OCI-LY1 (cell line): ENCODE results near the gene ATG9A.

Source experiments
- H2AFZ ChIP-seq: fragments of 200-600 bp; sonication (generic), shearing (Covaris generic); 2 replicates; pipeline ENCODE4 v1.6.0; 2014; ENCODE audit warnings: antibody characterized with exemption, mild to moderate bottlenecking, low read length
- H3F3A ChIP-seq: fragments of 200-600 bp; sonication (generic), shearing (Covaris generic); 2 replicates; pipeline ENCODE4 v1.6.0; 2014; ENCODE audit warnings: mild to moderate bottlenecking, antibody characterized with exemption, low read length, moderate library complexity; ENCODE audit not compliant: insufficient read depth
- H3K27ac ChIP-seq: fragments of 200-600 bp; sonication (generic); 2 replicates; pipeline ENCODE4 v1.5.1; 2014; ENCODE audit warnings: low read length, mixed run types, mild to moderate bottlenecking, low read depth; ENCODE audit not compliant: poor library complexity, severe bottlenecking
- H3K27me3 ChIP-seq: fragments of 200-600 bp; sonication (generic); 2 replicates; pipeline ENCODE4 v1.6.0; 2014; ENCODE audit warnings: antibody characterized with exemption, mild to moderate bottlenecking, low read length, moderate library complexity; ENCODE audit not compliant: insufficient read depth
- H3K36me3 ChIP-seq: fragments of 200-600 bp; sonication (generic); 2 replicates; pipeline ENCODE4 v1.6.1; 2014; ENCODE audit warnings: mild to moderate bottlenecking, antibody characterized with exemption, low read length, moderate library complexity, mixed read lengths; ENCODE audit not compliant: insufficient read depth
- H3K4me1 ChIP-seq: fragments of 200-600 bp; sonication (generic); 2 replicates; pipeline ENCODE4 v1.5.1; 2014; ENCODE audit warnings: mild to moderate bottlenecking, low read length, moderate library complexity; ENCODE audit not compliant: insufficient read depth, severe bottlenecking
- H3K4me2 ChIP-seq: fragments of 200-600 bp; sonication (generic), shearing (Covaris generic); 2 replicates; pipeline ENCODE4 v1.6.1; 2014; ENCODE audit warnings: low read length
- H3K4me3 ChIP-seq: fragments of 200-600 bp; sonication (generic); 2 replicates; pipeline ENCODE4 v1.5.1; 2014; ENCODE audit warnings: low read length, low read depth, mild to moderate bottlenecking, mixed read lengths; ENCODE audit not compliant: poor library complexity, severe bottlenecking
- H3K79me2 ChIP-seq: fragments of 200-600 bp; shearing (Covaris generic); 2 replicates; pipeline ENCODE4 v1.6.1; 2016; ENCODE audit warnings: mixed run types, low read length, mixed read lengths; ENCODE audit not compliant: insufficient read depth
- H3K9ac ChIP-seq: fragments of 200-600 bp; sonication (generic), shearing (Covaris generic); 2 replicates; pipeline ENCODE4 v1.6.1; 2014; ENCODE audit warnings: mild to moderate bottlenecking, low read length, mixed read lengths
- H3K9me2 ChIP-seq: fragments of 200-600 bp; sonication (generic), shearing (Covaris generic); 2 replicates; pipeline ENCODE4 v1.6.1; 2014; ENCODE audit warnings: low read depth, mild to moderate bottlenecking, low read length, mixed read lengths
- H3K9me3 ChIP-seq: fragments of 200-600 bp; shearing (Covaris generic); 2 replicates; pipeline ENCODE4 v1.6.1; 2014; ENCODE audit warnings: low read length, mixed read lengths
- H4K20me1 ChIP-seq: fragments of 200-600 bp; sonication (generic), shearing (Covaris generic); 2 replicates; pipeline ENCODE4 v1.6.0; 2016; ENCODE audit warnings: mild to moderate bottlenecking, low read length; ENCODE audit not compliant: insufficient read depth
- CTCF ChIP-seq: fragments of 200-600 bp; sonication (generic), shearing (Covaris generic); IDR thresholded peaks from 2 replicates; pipeline ENCODE4 v1.5.1; 2017; ENCODE audit warnings: mild to moderate bottlenecking, antibody characterized with exemption, low read length, moderate library complexity, mixed read lengths
- EZH2 ChIP-seq: fragments of 200-600 bp; sonication (generic), shearing (Covaris generic); IDR thresholded peaks from 2 replicates; pipeline ENCODE4 v1.8.0; 2017; ENCODE audit warnings: borderline replicate concordance, mixed run types, mild to moderate bottlenecking, antibody characterized with exemption, low read length, moderate library complexity, mixed read lengths

ATG9A gene

GRCh38 chr2:219270055-219270372 lies 40.6 kb upstream of the ATG9A start:
- H3K9me3 ChIP-seq = no peaks in the 10 kb centered on the region
- no peaks in the 10 kb centered on the region for H3K27me3 ChIP-seq
- TF ChIP-seq EZH2 (no peak), CTCF (no peak)
- no peak overlapping the region for H2AFZ ChIP-seq
- no peaks in the 10 kb centered on the region for H3K9me2 ChIP-seq
- no peak overlapping the region for H3K4me3 ChIP-seq
- no peaks in the 10 kb centered on the region for H4K20me1 ChIP-seq
- no peaks in the 10 kb centered on the region for H3K36me3 ChIP-seq
- H3K79me2 ChIP-seq = no peaks in the 10 kb centered on the region
- peaks cover 13% of the 10 kb centered on the region for H3K4me1 ChIP-seq
- no peak overlapping the region for H3K9ac ChIP-seq
- no peak overlapping the region for H3K27ac ChIP-seq
- no peak overlapping the region for H3K4me2 ChIP-seq
- no peaks in the 10 kb centered on the region for H3F3A ChIP-seq

- no peak overlapping the region for H3K4me2 ChIP-seq
- no peaks in the 10 kb centered on the region for H3F3A ChIP-seq
- no peak overlapping the region for H3K4me3 ChIP-seq
- peaks cover 8% of the 10 kb centered on the region for H3K4me1 ChIP-seq
- no peaks in the 10 kb centered on the region for H4K20me1 ChIP-seq
- no peaks in the 10 kb centered on the region for H3K36me3 ChIP-seq
- H3K27ac ChIP-seq = no peak overlapping the region
- H3K9me2 ChIP-seq = no peaks in the 10 kb centered on the region
- H2AFZ ChIP-seq = no peak overlapping the region
- no peak overlapping the region for H3K9ac ChIP-seq
- H3K79me2 ChIP-seq = no peaks in the 10 kb centered on the region
- TF ChIP-seq CTCF = no peak
- no peak for TF ChIP-seq EZH2
- no peaks in the 10 kb centered on the region for H3K27me3 ChIP-seq
- H3K9me3 ChIP-seq = no peaks in the 10 kb centered on the region
These were observed 40.1 kb upstream of the ATG9A start for GRCh38 chr2:219269362-219270054.

- Histone ChIP-seq H3K4me1 (no peaks in the 10 kb centered on the region), H3K79me2 (no peaks in the 10 kb centered on the region), H3K4me3 (no peak overlapping the region), H3K27me3 (no peaks in the 10 kb centered on the region), H3K36me3 (no peaks in the 10 kb centered on the region), H3K9me2 (no peaks in the 10 kb centered on the region), H2AFZ (no peak overlapping the region), H4K20me1 (no peaks in the 10 kb centered on the region), H3F3A (no peaks in the 10 kb centered on the region), H3K4me2 (no peak overlapping the region), H3K9me3 (no peaks in the 10 kb centered on the region), H3K9ac (no peak overlapping the region), H3K27ac (no peak overlapping the region)
- TF ChIP-seq CTCF = no peak
- TF ChIP-seq EZH2 = no peak
These were observed 38.9 kb upstream of the ATG9A start for GRCh38 chr2:219268294-219268693.
